GM18502 (cell line): ENCODE measurements around the gene NAV2.

ENCODE experiments used
- ATAC-seq: cut with Tn5 transposase; IDR thresholded peaks from one replicate; pipeline ENCODE4 v1.9.1; 2021; ENCODE audit warnings: mild to moderate bottlenecking; ENCODE audit not compliant: unreplicated experiment, poor library complexity

Gene NAV2

GRCh38 chr11:19977941-19978340, 265.3 kb downstream of the NAV2 start:
- no peak for ATAC-seq

- ATAC-seq, result peak; percentile 76
These were observed 266.3 kb downstream of the NAV2 start for GRCh38 chr11:19978668-19979518.

- ATAC-seq, result peak; percentile 72
These were observed 266.8 kb downstream of the NAV2 start for GRCh38 chr11:19979519-19979845.

- no peak for ATAC-seq
These were observed 267.8 kb downstream of the NAV2 start for GRCh38 chr11:19980388-19980787.

- no peak for ATAC-seq
These were observed 268.5 kb downstream of the NAV2 start for GRCh38 chr11:19980957-19981669.

GRCh38 chr11:19982774-19983495, 270.3 kb downstream of the NAV2 start:
- ATAC-seq, result no peak

GRCh38 chr11:19984048-19984742, 271.6 kb downstream of the NAV2 start:
- no peak for ATAC-seq

GRCh38 chr11:19985111-19985510, 272.5 kb downstream of the NAV2 start:
- ATAC-seq, result no peak

GRCh38 chr11:19987331-19987801, 274.7 kb downstream of the NAV2 start:
- ATAC-seq, result no peak

- ATAC-seq, result no peak
These were observed 276.0 kb downstream of the NAV2 start for GRCh38 chr11:19988598-19988997.

- ATAC-seq, result no peak
These were observed 276.6 kb downstream of the NAV2 start for GRCh38 chr11:19989191-19989590.

GRCh38 chr11:19992162-19992561, 279.5 kb downstream of the NAV2 start:
- ATAC-seq, result no peak

GRCh38 chr11:19992998-19993397, 280.4 kb downstream of the NAV2 start:
- no peak for ATAC-seq

GRCh38 chr11:19994672-19995071, 282.0 kb downstream of the NAV2 start:
- no peak for ATAC-seq

- no peak for ATAC-seq
These were observed 282.5 kb downstream of the NAV2 start for GRCh38 chr11:19995145-19995544.

GRCh38 chr11:19996571-19996970, 283.9 kb downstream of the NAV2 start:
- ATAC-seq, result no peak

- no peak for ATAC-seq
These were observed 287.3 kb downstream of the NAV2 start for GRCh38 chr11:20000022-20000350.

GRCh38 chr11:20000351-20001134, 287.9 kb downstream of the NAV2 start:
- no peak for ATAC-seq

GRCh38 chr11:20002312-20003216, 289.9 kb downstream of the NAV2 start:
- no peak for ATAC-seq
